SK-N-MC (cell line): Measurements from ENCODE around the gene MFAP2.

Source experiments
- DNase-seq: peaks from one replicate; pipeline ENCODE4 v3.0.0-alpha.2; 2011; ENCODE audit warnings: low read depth, low spot score
- H3K27ac ChIP-seq: fragments of 200-600 bp; sonication (generic); 2 replicates; pipeline ENCODE4 v1.5.1; 2016; ENCODE audit warnings: mixed run types
- H3K36me3 ChIP-seq: fragments of 200-600 bp; sonication (generic); 2 replicates; pipeline ENCODE4 v1.6.1; 2017; ENCODE audit warnings: antibody characterized with exemption, low read length, mixed read lengths; ENCODE audit not compliant: insufficient read depth
- H3K4me3 ChIP-seq: fragments of 200-600 bp; sonication (generic); 2 replicates; pipeline ENCODE4 v1.5.1; 2016
- H3K9ac ChIP-seq: fragments of 200-600 bp; sonication (generic); 2 replicates; pipeline ENCODE4 v1.8.0; 2017; ENCODE audit warnings: mixed run types, mixed read lengths; ENCODE audit not compliant: insufficient read length
- H3K9me3 ChIP-seq: fragments of 200-600 bp; sonication (generic); 2 replicates; pipeline ENCODE4 v1.6.1; 2017; ENCODE audit warnings: low read depth, mild to moderate bottlenecking, antibody characterized with exemption, low read length, moderate library complexity, mixed read lengths
- EZH2 ChIP-seq: fragments of 200-600 bp; sonication (generic); IDR thresholded peaks from one replicate; pipeline ENCODE4 v1.6.1; 2017; ENCODE audit warnings: antibody characterized with exemption
- FOXP2 ChIP-seq: optimal IDR thresholded peaks from 2 replicates; pipeline ENCODE3; 2011; ENCODE audit warnings: mild to moderate bottlenecking, moderate library complexity; ENCODE audit not compliant: insufficient read depth; ENCODE audit errors: extremely low read length, control extremely low read depth
- POLR2AphosphoS5 ChIP-seq: IDR thresholded peaks from 2 replicates; pipeline ENCODE4 v1.6.1; 2012; ENCODE audit warnings: mild to moderate bottlenecking, low read depth, low read length, borderline replicate concordance

The MFAP2 gene

DNA sequence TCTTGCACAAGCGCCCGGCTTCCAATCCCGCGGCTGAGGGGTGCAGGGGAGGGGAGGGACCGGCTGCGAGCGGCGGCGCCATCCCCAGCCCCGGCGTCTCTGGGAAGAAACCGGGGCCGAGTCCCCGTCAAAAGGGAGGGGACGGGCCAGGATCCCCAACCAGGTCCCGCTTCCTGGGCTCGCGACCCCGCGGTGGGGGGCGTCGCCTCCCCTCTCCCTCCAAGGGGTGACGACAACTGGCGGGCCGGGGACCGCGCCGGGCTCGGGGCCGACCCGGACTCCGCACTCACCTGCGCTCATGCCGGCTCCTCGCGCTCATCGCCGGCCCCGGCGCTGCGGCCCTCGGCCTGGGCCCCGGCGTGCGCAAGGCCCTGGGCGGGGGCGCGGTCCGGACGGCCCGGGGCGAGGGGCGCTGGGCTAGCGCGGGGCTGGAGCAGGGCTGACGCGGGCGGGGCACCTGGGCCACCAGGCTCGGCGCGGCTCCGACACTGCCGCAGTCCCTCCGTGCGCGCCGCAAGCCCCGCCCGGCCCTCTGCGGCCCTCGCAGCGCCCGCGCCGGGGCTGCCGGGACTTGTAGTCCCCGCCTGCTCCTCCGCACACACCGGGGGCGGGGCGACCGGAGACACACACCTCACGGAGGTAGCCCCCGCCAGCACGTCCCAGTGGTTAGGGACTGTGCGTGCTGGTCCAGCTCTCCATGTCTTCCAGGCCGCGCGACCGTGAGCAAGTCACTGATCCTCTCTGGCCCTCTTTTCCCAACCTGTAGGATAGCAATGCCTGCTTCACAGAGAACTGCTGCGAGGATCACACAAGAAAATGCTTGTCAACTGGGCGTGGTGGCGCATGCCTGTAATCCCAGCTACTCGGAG, 31.3 kb upstream of the MFAP2 start, which contains the start of gene ATP13A2:
ATP13A2 (minus strand) TSS at position 490 of the 869 bp plus-strand sequence; CDS start at position 300, 190 bp downstream.
- peak within 1 kb of the TSS; percentile 86 for H3K4me3 ChIP-seq
- no peaks in the 10 kb centered on the region for H3K36me3 ChIP-seq
- H3K27ac ChIP-seq: no peak within 1 kb of the TSS
- no peaks in the 10 kb centered on the region for H3K9me3 ChIP-seq
- TF ChIP-seq EZH2 (no peak), POLR2AphosphoS5 (no peak), FOXP2 (no peak)
- DNase-seq: no peak
- H3K9ac ChIP-seq: peak within 1 kb of the TSS; percentile 57

DNA sequence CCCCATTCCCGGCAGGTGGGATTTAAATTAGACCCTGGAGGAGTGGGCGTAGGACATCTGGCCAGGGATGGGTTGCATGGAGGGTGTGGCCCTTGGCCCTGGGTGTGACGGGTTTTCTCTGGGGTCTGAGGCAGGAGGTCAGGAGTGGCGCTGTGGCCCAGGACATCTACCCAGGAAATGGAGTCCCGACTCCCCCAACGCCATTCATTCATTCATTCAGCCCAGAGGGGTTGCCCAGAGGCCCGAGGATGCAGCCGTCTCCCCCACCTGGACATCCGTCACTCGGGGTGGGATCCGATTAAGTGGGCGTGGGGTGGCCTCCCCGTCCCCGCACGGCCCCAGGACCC, 30.6 kb upstream of the MFAP2 start:
- no peak overlapping the region for H3K27ac ChIP-seq
- DNase-seq: no peak

DNA sequence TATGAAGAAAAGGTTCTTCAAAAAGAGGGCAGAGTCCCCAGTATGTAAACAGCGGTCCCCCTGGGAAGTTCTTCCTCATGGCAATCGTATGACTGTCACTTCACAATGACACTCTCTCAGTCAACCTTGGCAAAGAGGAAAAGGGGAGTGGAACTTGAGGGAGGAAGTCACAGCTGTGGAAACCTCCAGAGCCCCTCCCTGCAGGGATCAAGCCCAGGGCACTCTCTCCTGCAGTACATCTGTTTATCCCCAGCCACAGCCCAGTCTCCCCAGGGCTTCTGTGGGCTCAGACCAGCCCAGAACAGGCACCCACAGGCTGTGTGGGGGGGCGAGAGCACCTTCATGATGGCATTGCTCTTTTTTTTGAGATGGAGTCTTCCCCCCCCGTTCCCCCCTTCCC, 29.3 kb upstream of the MFAP2 start:
- Histone ChIP-seq H3K36me3 (no peaks in the 10 kb centered on the region), H3K27ac (no peak overlapping the region), H3K9me3 (no peaks in the 10 kb centered on the region), H3K4me3 (no peak overlapping the region), H3K9ac (no peak overlapping the region)
- TF ChIP-seq FOXP2 (no peak), POLR2AphosphoS5 (no peak), EZH2 (no peak)
- DNase-seq: no peak

More for the DNA sequence above, 30.6 kb upstream of the MFAP2 start:
- peak overlapping the region; percentile 86 for H3K4me3 ChIP-seq
- no peaks in the 10 kb centered on the region for H3K9me3 ChIP-seq
- TF ChIP-seq FOXP2: no peak
- no peak for TF ChIP-seq EZH2
- no peak for TF ChIP-seq POLR2AphosphoS5
- H3K36me3 ChIP-seq: no peaks in the 10 kb centered on the region
- peak overlapping the region; percentile 57 for H3K9ac ChIP-seq

DNA sequence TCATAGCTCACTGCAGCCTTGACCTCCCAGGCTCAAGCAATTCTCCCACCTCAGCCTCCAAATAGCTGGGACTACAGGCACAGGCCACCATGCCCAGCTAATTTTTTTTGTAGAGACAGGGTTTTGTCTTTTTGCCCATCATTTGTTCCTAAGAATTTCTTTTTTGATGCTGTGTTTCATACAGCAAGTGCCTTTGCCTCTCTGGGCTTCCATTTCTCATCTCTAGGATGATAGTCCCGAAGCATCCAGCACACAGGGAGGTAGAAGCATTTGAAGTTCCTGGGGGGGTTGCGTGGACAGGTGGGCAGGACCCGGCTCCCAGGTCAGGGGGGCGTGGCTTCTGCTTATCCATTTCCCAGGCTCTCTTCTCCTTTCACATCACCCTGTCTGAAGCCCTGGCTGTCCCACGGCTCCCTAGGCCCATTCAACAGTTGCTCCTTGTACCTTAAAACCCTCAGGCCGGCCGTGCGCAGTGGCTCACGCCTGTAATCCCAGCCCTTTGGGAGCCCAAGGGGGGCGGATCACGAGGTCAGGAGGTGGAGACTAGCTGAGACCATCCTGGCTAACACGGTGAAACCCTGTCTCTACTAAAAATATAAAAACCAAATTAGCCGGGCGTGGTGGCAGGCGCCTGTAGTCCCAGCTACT, 27.9 kb upstream of the MFAP2 start:
- no peaks in the 10 kb centered on the region for H3K9me3 ChIP-seq
- H3K4me3 ChIP-seq: no peak overlapping the region
- no peak for DNase-seq
- no peak overlapping the region for H3K27ac ChIP-seq
- H3K36me3 ChIP-seq: no peaks in the 10 kb centered on the region; the same call in 1 of the 2 replicates
- TF ChIP-seq EZH2 (no peak), POLR2AphosphoS5 (no peak), FOXP2 (no peak)
- H3K9ac ChIP-seq: no peak overlapping the region

DNA sequence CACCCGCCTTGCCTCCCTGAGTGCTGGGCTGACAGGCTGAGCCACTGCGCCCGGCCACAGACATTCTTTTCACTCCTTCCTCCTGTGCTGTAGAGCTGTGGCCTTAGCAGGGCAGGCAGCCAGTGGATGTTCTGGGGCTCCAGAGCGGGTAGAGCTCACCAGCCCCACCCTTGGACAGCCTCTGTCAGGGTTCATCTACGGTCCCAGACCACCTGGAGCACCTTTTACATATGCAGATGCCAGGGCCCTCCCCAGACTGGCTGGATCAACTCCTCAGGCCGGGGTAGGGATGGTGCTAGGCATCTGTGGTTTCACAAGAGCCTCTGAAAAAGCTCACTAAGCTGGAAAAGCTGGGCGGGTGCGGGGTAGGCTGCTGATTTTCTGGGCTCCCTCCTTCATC, 26.7 kb upstream of the MFAP2 start:
- H3K4me3 ChIP-seq: no peak overlapping the region
- H3K27ac ChIP-seq: no peak overlapping the region
- no peaks in the 10 kb centered on the region for H3K9me3 ChIP-seq
- no peak overlapping the region for H3K9ac ChIP-seq
- peaks cover 5% of the 10 kb centered on the region; the same call in 1 of the 2 replicates for H3K36me3 ChIP-seq
- no peak for TF ChIP-seq POLR2AphosphoS5
- no peak for TF ChIP-seq EZH2
- no peak for TF ChIP-seq FOXP2
- DNase-seq: no peak

DNA sequence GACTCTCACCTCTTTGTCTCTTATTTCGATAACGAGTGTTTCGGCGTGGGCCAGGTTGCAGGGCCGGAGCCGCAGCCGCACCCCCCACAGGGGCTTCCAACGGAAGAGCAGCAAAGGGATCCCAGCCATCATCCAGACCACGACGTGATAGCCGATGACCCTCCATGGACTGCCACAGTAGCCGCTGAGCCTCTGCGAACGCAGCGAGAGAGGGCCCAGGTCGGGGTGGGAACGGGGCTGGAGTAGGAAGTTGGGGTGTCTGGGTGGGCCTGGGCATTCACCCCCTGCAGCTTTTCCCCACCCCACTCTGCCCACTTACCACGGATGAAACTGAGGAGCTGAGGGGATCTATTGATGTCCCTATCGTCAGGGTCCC, 24.9 kb upstream of the MFAP2 start:
- Histone ChIP-seq H3K27ac (no peak overlapping the region), H3K36me3 (peaks cover 10% of the 10 kb centered on the region; the same call in 1 of the 2 replicates), H3K9ac (no peak overlapping the region), H3K4me3 (no peak overlapping the region), H3K9me3 (no peaks in the 10 kb centered on the region)
- DNase-seq: no peak
- no peak for TF ChIP-seq POLR2AphosphoS5
- TF ChIP-seq EZH2: no peak
- TF ChIP-seq FOXP2: no peak

DNA sequence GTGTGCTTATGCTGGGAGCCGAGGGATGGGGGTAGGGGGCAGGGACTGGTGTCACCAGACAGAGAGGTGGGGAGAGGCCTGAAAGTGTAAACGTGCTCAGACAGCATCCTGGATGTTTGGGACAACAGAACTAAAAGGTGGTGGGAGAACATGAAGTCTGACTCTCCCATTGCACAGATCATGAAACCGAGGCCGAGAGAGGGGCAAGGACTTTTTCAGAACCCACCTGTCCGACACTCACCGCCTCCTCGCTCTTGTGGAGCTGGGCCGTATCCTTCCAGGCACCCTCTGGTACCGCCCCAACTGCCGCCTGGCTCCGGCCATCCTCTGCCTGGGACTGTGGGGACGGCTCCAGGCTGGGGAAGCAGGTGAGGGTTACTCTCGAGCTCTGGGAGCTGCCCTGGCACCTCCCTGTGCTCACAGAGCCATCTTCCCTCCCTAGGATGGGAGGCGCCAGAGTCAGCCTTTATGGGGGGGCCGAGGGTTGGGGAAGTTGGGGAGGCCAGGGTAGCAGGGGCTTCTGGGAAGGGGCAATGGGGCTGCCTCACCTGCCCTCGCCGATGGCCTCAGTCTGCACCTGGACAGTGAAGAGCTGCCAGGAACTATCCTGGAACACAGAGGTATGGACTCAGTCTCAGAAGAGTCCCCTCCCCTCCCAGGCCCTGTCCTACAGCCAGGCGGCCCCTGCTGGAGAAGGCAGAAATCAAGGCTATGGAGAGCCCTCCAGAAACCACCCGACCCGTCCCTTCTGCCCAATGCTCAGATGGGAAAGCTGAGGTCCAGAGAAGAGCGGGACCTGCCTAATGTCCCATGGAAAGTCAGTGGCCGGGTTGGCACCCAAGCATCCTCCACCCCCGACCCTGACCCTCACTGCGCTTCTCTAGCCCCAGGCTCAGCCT, 24.3 kb upstream of the MFAP2 start:
- Histone ChIP-seq H3K36me3 (peaks cover 10% of the 10 kb centered on the region; the same call in 1 of the 2 replicates), H3K4me3 (no peak overlapping the region)

DNA sequence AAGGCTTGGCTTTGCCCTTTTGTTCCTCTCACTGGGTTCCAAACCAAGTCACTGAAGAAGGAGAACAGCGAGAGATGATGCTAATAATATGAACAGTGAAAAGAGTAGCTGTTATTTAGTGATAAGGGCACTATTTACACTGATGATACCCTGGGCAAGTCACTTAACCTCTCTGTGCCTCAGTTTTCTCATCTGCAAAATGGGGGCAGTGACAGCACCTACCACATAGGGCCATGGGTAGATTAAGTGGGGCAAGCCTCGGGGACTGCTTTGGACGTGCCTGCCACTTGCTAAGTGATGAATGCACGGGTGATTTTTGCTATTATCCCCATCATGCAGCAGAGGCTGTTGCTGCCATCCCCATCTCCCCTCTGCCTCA, 22.1 kb upstream of the MFAP2 start:
- H3K36me3 ChIP-seq: peaks cover 10% of the 10 kb centered on the region; the same call in 1 of the 2 replicates

More for the DNA sequence above, 24.3 kb upstream of the MFAP2 start:
- TF ChIP-seq FOXP2: no peak
- no peak for TF ChIP-seq POLR2AphosphoS5
- TF ChIP-seq EZH2: no peak
- H3K9me3 ChIP-seq: no peaks in the 10 kb centered on the region
- H3K9ac ChIP-seq: no peak overlapping the region
- DNase-seq: no peak
- H3K27ac ChIP-seq: no peak overlapping the region

More for the DNA sequence above, 22.1 kb upstream of the MFAP2 start:
- H3K9ac ChIP-seq: no peak overlapping the region
- H3K9me3 ChIP-seq: no peaks in the 10 kb centered on the region
- no peak overlapping the region for H3K27ac ChIP-seq
- TF ChIP-seq FOXP2: no peak
- no peak for DNase-seq
- H3K4me3 ChIP-seq: no peak overlapping the region
